SKM-1 treated with dmso at 0.1 percent for 144 hours (cell line): ENCODE data around the gene URM1.
A peak's percentile ranks its signal among the peaks of the same experiment; 100 is the strongest.

Experiments used
- DNase-seq: peaks from one replicate; lab custom pipeline; 2025; ENCODE audit not compliant: unreplicated experiment; lab: John Stamatoyannopoulos, UW

The URM1 gene

GRCh38 chr9:128344931-128345605 is 26.1 kb upstream of the URM1 start:
- DNase-seq = no peak

GRCh38 chr9:128349125-128349524 is 22.0 kb upstream of the URM1 start:
- DNase-seq = no peak

- no peak for DNase-seq
Observed at GRCh38 chr9:128349772-128350171, 21.4 kb upstream of the URM1 start.

GRCh38 chr9:128355451-128355850 is 15.7 kb upstream of the URM1 start:
- no peak for DNase-seq

- no peak for DNase-seq
Observed at GRCh38 chr9:128358090-128358489, 13.1 kb upstream of the URM1 start.

- DNase-seq = no peak
Observed at GRCh38 chr9:128358861-128359260, 12.3 kb upstream of the URM1 start.

- DNase-seq = no peak
Observed at GRCh38 chr9:128360826-128361225, 10.3 kb upstream of the URM1 start.

- no peak for DNase-seq
Observed at GRCh38 chr9:128361296-128361985, 9.7 kb upstream of the URM1 start.

- DNase-seq = peak; percentile 39
Observed at GRCh38 chr9:128361986-128362646, 9.1 kb upstream of the URM1 start.

- no peak for DNase-seq
Observed at GRCh38 chr9:128362774-128363173, 8.4 kb upstream of the URM1 start.

- DNase-seq = no peak
Observed at GRCh38 chr9:128365525-128365924, 5.6 kb upstream of the URM1 start.

- no peak for DNase-seq
Observed at GRCh38 chr9:128369024-128369706, 2.0 kb upstream of the URM1 start.

- DNase-seq = no peak
Observed at GRCh38 chr9:128370367-128370751, 815 bp upstream of the URM1 start.

GRCh38 chr9:128371630-128372117 is 500 bp downstream of the URM1 start:
- no peak for DNase-seq

GRCh38 chr9:128372188-128372641 is 1.0 kb downstream of the URM1 start:
- no peak for DNase-seq

GRCh38 chr9:128372784-128373183 is 1.6 kb downstream of the URM1 start:
- DNase-seq = no peak

- no peak for DNase-seq
Observed at GRCh38 chr9:128374221-128374675, 3.1 kb downstream of the URM1 start.

GRCh38 chr9:128375865-128376264 is 4.7 kb downstream of the URM1 start:
- no peak for DNase-seq

- no peak for DNase-seq
Observed at GRCh38 chr9:128382261-128382660, 11.1 kb downstream of the URM1 start.

- no peak for DNase-seq
Observed at GRCh38 chr9:128383007-128383753, 12.0 kb downstream of the URM1 start.

GRCh38 chr9:128383791-128384190 is 12.6 kb downstream of the URM1 start:
- DNase-seq = no peak
